DOHH2 (cell line): ENCODE data around the gene POTEE.
"Not testable (repeated sequence)": the region's sequence is repeated elsewhere in the genome, so short reads cannot be mapped to it uniquely, and the experiment has no call there.

Source experiments
- EZH2phosphoT487 ChIP-seq: fragments of 200-600 bp; sonication (generic); IDR thresholded peaks from 2 replicates; pipeline ENCODE4 v1.6.1; 2017; ENCODE audit warnings: borderline replicate concordance, mild to moderate bottlenecking, antibody characterized with exemption, low read length, moderate library complexity, mixed read lengths
- TF ChIP-seq, protein P1 (sequence below): fragments of 200-600 bp; sonication (generic); IDR thresholded peaks from one replicate; pipeline ENCODE4 v1.5.1; 2014; ENCODE audit warnings: antibody characterized with exemption, mild to moderate bottlenecking, low read depth, low read length; ENCODE audit not compliant: poor library complexity, severe bottlenecking

DNA sequence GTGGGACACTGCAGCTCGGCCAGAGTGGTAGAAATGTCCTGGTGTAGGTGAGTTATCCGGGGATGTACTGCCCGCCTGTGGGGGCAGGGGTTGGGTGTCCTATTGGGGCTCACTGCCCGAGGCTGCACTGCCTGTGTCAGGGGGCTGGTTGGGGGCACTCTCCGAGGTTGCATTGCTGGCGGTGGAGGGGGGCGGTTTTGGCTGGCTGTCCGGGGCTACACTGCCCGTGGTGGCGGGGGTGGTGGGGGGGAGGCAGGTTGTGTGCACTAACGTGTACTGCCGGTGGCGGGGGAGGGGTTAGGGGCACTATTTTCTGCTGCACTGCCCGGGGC lies 403 bp downstream of the POTEE start:
- TF ChIP-seq EZH2phosphoT487, result not testable (repeated sequence)
- TF ChIP-seq, protein P1, sequence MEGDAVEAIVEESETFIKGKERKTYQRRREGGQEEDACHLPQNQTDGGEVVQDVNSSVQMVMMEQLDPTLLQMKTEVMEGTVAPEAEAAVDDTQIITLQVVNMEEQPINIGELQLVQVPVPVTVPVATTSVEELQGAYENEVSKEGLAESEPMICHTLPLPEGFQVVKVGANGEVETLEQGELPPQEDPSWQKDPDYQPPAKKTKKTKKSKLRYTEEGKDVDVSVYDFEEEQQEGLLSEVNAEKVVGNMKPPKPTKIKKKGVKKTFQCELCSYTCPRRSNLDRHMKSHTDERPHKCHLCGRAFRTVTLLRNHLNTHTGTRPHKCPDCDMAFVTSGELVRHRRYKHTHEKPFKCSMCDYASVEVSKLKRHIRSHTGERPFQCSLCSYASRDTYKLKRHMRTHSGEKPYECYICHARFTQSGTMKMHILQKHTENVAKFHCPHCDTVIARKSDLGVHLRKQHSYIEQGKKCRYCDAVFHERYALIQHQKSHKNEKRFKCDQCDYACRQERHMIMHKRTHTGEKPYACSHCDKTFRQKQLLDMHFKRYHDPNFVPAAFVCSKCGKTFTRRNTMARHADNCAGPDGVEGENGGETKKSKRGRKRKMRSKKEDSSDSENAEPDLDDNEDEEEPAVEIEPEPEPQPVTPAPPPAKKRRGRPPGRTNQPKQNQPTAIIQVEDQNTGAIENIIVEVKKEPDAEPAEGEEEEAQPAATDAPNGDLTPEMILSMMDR, result not testable (repeated sequence)
